ENCODE data around the gene JAML. TPM values are rescaled to one million over a fixed set of nuclear protein-coding genes. Genes with fewer than 3 reads are reported as not detected.

The JAML gene
- total and polyA plus RNA-seq, 2 of the 8 experiments (the other 6 are each of a cell fraction or from before 2014, with no cell fraction given): 0.12 to 0.58 TPM

- TF ChIP-seq SP4 (IDR thresholded peaks at IDR 0.05; ENCODE audit: low read length) (no peak; the same call in 1 of the 2 replicates), RXRA (IDR thresholded peaks at IDR 0.05; ENCODE audit: insufficient read depth, low read depth, low read length) (no peak), GABPA (IDR thresholded peaks at IDR 0.05; ENCODE audit: borderline replicate concordance, insufficient read depth, low read length) (no peak)
Observed at GRCh38 chr11:118180300-118180703, 44.5 kb downstream of the JAML start (continued).

Data from H1 (cell line).